Activated CD8-positive, alpha-beta T cell treated with anti-CD3 and anti-CD28 coated beads for 36 hours (primary cell): ENCODE measurements around the gene TXNRD2. TPM values are rescaled to one million over a fixed set of nuclear protein-coding genes. Genes with fewer than 3 reads are reported as not detected.

Experiments used
- ATAC-seq: fragments of 200-7000 bp; cut with Tn5 transposase; one replicate; pipeline ENCODE4 v1.10.0; 2021; ENCODE audit warnings: mild to moderate bottlenecking, moderate library complexity
- CTCF ChIA-PET: fragments of 350-600 bp; sonication (Branson Sonifier 250); formaldehyde crosslinking; loops from one replicate; lab custom pipeline; 2021; ENCODE audit warnings: antibody characterized with exemption; lab: Charles Lee
- POLR2A ChIA-PET: fragments of 350-600 bp; sonication (Branson Sonifier 250); formaldehyde crosslinking; loops from one replicate; lab custom pipeline; 2021; ENCODE audit warnings: antibody characterized with exemption; lab: Charles Lee
- DNase-seq: peaks from one replicate; pipeline ENCODE4 v3.0.0-alpha.2; 2020
- H3K27ac Mint-ChIP-seq: one replicate; pipeline ENCODE4 v1.8.0; 2021; ENCODE audit warnings: mild to moderate bottlenecking, mixed read lengths
- H3K27me3 Mint-ChIP-seq: one replicate; pipeline ENCODE4 v1.8.0; 2021; ENCODE audit warnings: mixed read lengths
- H3K36me3 Mint-ChIP-seq: one replicate; pipeline ENCODE4 v1.8.0; 2021; ENCODE audit warnings: low read depth, mixed read lengths
- H3K4me1 Mint-ChIP-seq: one replicate; pipeline ENCODE4 v1.8.0; 2021; ENCODE audit warnings: low read depth, mixed read lengths
- H3K4me3 Mint-ChIP-seq: one replicate; pipeline ENCODE4 v1.8.0; 2021; ENCODE audit warnings: mild to moderate bottlenecking, moderate library complexity, mixed read lengths
- H3K9me3 Mint-ChIP-seq: one replicate; pipeline ENCODE4 v1.8.0; 2021; ENCODE audit warnings: mixed read lengths
- intact Hi-C: fragments of 100-400 bp; cut with micrococcal nuclease; formaldehyde crosslinking; loops from one replicate; pipeline ENCODE4 v1.10.0; 2022
- total RNA-seq, 2 experiments: library from RNA; stranded (reverse); gene quantifications; one replicate each; pipeline ENCODE4 v1.2.3, GENCODE V29; 2021
- TF ChIP-seq, protein P1 (sequence below): fragments of 200-600 bp; IDR thresholded peaks from one replicate; pipeline ENCODE4 v1.8.0; 2022; ENCODE audit warnings: antibody characterized with exemption, mild to moderate bottlenecking

TXNRD2 gene
- total RNA-seq, 2 experiments from 2014 or later, result 18.0 to 18.5 TPM

DNA sequence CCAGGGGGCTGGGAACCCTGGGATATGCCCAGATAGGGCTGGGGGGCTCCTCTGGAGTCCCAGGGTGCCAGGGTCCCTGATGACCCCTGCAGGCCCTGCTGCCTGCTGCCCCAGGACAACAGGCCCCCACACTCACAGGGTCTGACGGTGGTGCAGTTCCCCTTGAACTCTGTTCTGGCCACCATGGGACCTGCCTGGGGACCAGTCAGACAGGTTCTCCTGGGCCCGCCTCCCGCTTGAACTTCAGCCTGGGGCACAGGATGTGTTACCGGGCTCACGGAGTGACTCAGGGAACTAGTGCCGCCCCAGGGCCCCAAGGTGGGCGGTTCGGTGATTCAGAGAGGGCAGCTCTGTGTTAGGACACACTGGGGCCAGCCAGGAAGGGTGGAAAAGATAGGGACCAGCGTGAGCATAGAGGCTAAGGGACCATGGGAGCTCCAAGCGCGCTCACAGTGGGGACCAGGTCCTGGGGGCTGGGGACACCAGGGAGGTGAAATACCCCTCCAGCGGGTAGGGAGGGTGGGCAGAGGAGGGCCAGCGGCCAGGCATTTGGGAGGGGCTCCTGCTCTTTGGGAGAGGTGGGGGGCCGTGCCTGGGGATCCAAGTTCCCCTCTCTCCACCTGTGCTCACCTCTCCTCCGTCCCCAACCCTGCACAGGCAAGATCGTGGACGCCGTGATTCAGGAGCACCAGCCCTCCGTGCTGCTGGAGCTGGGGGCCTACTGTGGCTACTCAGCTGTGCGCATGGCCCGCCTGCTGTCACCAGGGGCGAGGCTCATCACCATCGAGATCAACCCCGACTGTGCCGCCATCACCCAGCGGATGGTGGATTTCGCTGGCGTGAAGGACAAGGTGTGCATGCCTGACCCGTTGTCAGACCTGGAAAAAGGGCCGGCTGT lies 21.5 kb upstream of the TXNRD2 start:
- peak; percentile 59 for ATAC-seq
- intact Hi-C loops, result no loop called here
- TF ChIP-seq, protein P1, sequence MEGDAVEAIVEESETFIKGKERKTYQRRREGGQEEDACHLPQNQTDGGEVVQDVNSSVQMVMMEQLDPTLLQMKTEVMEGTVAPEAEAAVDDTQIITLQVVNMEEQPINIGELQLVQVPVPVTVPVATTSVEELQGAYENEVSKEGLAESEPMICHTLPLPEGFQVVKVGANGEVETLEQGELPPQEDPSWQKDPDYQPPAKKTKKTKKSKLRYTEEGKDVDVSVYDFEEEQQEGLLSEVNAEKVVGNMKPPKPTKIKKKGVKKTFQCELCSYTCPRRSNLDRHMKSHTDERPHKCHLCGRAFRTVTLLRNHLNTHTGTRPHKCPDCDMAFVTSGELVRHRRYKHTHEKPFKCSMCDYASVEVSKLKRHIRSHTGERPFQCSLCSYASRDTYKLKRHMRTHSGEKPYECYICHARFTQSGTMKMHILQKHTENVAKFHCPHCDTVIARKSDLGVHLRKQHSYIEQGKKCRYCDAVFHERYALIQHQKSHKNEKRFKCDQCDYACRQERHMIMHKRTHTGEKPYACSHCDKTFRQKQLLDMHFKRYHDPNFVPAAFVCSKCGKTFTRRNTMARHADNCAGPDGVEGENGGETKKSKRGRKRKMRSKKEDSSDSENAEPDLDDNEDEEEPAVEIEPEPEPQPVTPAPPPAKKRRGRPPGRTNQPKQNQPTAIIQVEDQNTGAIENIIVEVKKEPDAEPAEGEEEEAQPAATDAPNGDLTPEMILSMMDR, result no peak
- Mint-ChIP-seq H3K27ac (no peak overlapping the region), H3K4me3 (no peak overlapping the region), H3K4me1 (peaks cover 3% of the 10 kb centered on the region), H3K36me3 (peaks cover 9% of the 10 kb centered on the region), H3K9me3 (no peaks in the 10 kb centered on the region), H3K27me3 (no peaks in the 10 kb centered on the region)
- CTCF ChIA-PET, result interaction anchor here (2.2 to 2.3 kb wide), 2 partner anchors 10 to 51 kb away, joined by 8 to 10 read pairs; no protein-coding TSS in a partner anchor
- POLR2A ChIA-PET, result no interaction called here
- DNase-seq, result peak; percentile 68

DNA sequence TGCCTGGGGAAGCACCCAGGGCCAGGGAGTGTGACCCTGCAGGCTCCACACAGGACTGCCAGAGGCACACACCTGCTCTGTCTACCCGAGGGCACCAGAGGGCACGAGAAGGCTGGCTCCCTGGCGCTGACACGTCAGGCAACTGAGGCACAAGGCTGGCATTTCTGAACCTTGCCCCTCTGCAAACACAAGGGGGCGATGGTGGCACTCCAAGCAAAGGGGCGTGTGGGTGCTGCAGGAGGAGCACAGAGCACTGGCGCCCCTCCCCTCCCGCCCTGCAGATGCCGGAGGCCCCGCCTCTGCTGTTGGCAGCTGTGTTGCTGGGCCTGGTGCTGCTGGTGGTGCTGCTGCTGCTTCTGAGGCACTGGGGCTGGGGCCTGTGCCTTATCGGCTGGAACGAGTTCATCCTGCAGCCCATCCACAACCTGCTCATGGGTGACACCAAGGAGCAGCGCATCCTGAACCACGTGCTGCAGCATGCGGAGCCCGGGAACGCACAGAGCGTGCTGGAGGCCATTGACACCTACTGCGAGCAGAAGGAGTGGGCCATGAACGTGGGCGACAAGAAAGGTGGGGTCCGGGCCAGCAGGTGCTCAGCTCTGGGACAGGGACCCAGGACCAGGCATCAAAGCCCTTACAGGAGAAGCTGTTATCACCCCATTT lies 20.8 kb upstream of the TXNRD2 start:
- POLR2A ChIA-PET, result no interaction called here
- Mint-ChIP-seq H3K27ac (no peak overlapping the region), H3K36me3 (peaks cover 9% of the 10 kb centered on the region), H3K9me3 (no peaks in the 10 kb centered on the region), H3K4me1 (peaks cover 3% of the 10 kb centered on the region), H3K4me3 (no peak overlapping the region), H3K27me3 (no peaks in the 10 kb centered on the region)
- intact Hi-C loops, result no loop called here
- CTCF ChIA-PET, result interaction anchor here (2.2 to 2.3 kb wide), 2 partner anchors 9 to 52 kb away, joined by 8 to 10 read pairs; no protein-coding TSS in a partner anchor
- ATAC-seq, result peak; percentile 93
- TF ChIP-seq, protein P1, result peak; percentile 79
- DNase-seq, result peak; percentile 85

DNA sequence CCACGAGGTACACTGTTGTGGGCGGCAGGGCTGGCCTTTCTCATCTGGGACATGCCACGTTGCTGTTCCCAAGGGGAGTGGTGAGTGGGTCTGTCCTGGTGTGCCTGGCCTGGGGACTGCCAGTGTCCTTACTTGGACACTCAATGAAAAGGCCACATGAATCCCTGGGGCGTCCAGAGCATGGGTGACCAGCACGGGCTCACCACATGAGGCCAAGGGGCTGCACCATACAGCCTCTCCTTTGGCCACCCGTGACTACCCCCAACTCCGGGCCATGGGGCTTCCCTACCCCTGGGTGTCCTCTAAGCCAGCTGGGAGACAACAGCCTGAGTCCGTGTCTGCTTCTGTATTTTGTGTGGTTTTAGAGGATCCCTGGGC lies 20.2 kb upstream of the TXNRD2 start:
- Mint-ChIP-seq H3K36me3 (peaks cover 6% of the 10 kb centered on the region), H3K27ac (no peak overlapping the region), H3K4me1 (peaks cover 3% of the 10 kb centered on the region), H3K9me3 (no peaks in the 10 kb centered on the region), H3K4me3 (no peak overlapping the region), H3K27me3 (no peaks in the 10 kb centered on the region)
- POLR2A ChIA-PET, result no interaction called here
- TF ChIP-seq, protein P1, result no peak
- ATAC-seq (no peak), DNase-seq (no peak)
- CTCF ChIA-PET, result interaction anchor here (2.3 kb wide), 1 partner anchor 9 kb away, joined by 10 read pairs; no protein-coding TSS in a partner anchor
- intact Hi-C loops, result no loop called here

DNA sequence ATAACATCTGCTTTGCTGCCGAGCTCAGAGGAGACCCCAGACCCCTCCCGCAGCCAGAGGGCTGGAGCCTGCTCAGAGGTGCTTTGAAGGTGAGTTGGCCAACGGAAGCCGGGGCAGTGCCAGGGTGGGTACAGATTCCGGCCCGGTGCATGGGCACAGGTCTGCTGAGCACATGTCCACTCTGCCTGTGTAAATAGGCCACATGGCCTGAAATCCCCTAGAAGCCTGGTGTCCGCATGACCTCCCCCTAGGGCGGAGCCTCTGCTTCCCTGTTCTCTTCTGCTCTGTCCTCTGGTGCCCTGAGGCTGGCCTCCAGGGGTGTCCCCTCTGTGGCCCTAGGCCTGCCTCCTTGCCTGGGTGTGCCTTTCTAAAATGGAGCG lies 19.6 kb upstream of the TXNRD2 start:
- POLR2A ChIA-PET, result no interaction called here

More for the DNA sequence above, 19.6 kb upstream of the TXNRD2 start:
- H3K27me3 Mint-ChIP-seq, result no peaks in the 10 kb centered on the region
- H3K4me3 Mint-ChIP-seq, result no peak overlapping the region
- TF ChIP-seq, protein P1, result no peak
- DNase-seq (no peak), ATAC-seq (no peak)
- no peak overlapping the region for H3K27ac Mint-ChIP-seq
- H3K9me3 Mint-ChIP-seq, result no peaks in the 10 kb centered on the region
- CTCF ChIA-PET, result interaction anchor here (1.0 kb wide), 1 partner anchor 10 kb away, joined by 4 read pairs; no protein-coding TSS in a partner anchor
- peaks cover 6% of the 10 kb centered on the region for H3K36me3 Mint-ChIP-seq
- intact Hi-C loops, result no loop called here
- peaks cover 3% of the 10 kb centered on the region for H3K4me1 Mint-ChIP-seq
